Astrocyte (in vitro differentiated cells and primary cell): ENCODE data around the gene KRTAP10-2.

ENCODE experiments used
- EZH2 ChIP-seq: IDR thresholded peaks from 2 replicates; pipeline ENCODE4 v1.6.1; 2012; ENCODE audit warnings: mild to moderate bottlenecking, low read length, inconsistent platforms; ENCODE audit not compliant: insufficient read depth
- TF ChIP-seq, protein P1 (sequence below): IDR thresholded peaks from 2 replicates; pipeline ENCODE4 v1.5.1; 2011; ENCODE audit warnings: low read depth, mild to moderate bottlenecking, inconsistent platforms, low read length, moderate library complexity; ENCODE audit not compliant: insufficient read depth

DNA sequence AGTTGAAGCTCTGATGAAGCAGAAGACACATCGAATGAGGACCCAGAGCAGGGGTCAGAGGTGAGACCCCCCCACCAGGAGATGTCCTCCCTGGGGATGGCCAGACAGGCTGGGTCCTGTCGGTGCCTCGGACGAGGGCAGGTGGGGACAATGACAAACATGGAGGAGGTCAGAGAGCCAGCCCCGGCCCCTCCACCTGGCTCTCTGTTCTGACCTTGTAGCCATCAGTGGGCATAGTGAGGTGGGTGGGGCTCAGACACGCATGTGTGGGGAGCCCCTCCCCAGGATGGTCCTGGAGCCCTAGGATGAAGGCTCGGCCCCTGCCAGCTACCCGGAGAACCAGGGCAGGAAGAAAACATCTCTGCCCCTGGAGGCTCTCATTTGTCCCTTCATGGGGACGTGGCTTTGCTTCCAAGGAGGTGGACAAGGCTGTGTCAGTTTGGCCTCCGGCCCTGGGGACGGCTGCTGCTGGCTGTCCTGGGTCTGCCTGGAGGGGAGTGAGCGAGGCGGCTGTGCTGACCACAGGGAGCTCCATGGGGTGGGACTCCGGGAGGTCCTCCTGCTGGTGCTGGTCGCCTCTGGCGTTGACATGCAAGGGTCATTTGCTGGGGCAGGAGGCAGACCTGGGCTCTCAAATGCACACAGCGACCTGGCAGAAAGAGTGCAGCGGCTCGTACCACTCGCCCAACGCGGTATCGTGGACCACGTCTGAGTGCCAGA is 38.4 kb upstream of the KRTAP10-2 start:
- TF ChIP-seq, protein P1, sequence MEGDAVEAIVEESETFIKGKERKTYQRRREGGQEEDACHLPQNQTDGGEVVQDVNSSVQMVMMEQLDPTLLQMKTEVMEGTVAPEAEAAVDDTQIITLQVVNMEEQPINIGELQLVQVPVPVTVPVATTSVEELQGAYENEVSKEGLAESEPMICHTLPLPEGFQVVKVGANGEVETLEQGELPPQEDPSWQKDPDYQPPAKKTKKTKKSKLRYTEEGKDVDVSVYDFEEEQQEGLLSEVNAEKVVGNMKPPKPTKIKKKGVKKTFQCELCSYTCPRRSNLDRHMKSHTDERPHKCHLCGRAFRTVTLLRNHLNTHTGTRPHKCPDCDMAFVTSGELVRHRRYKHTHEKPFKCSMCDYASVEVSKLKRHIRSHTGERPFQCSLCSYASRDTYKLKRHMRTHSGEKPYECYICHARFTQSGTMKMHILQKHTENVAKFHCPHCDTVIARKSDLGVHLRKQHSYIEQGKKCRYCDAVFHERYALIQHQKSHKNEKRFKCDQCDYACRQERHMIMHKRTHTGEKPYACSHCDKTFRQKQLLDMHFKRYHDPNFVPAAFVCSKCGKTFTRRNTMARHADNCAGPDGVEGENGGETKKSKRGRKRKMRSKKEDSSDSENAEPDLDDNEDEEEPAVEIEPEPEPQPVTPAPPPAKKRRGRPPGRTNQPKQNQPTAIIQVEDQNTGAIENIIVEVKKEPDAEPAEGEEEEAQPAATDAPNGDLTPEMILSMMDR: no peak
- TF ChIP-seq EZH2: no peak
